GM21367 (cell line): ENCODE data around the gene RHEB.

Source experiments
- ATAC-seq: cut with Tn5 transposase; IDR thresholded peaks from one replicate; pipeline ENCODE4 v1.9.1; 2021; ENCODE audit not compliant: unreplicated experiment

The RHEB gene

DNA sequence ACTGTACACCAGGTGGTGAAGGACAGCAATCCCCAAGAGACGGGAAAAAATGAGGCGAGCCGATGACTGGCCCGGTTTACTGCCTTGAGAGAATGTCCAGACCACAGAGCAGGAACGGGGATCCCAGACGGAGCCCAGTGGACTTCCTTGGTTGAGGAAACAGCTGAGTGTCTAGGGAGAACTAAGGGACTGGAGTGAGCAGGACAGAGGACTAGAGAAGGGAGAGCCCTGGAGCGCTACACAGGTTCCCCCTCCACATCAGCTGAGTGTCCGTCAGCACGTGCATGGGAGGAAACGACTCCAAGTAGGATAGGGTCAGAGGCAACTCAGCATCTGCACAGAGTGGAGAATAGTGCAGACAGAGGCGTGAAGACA is 102.8 kb downstream of the RHEB start:
- ATAC-seq, result no peak

DNA sequence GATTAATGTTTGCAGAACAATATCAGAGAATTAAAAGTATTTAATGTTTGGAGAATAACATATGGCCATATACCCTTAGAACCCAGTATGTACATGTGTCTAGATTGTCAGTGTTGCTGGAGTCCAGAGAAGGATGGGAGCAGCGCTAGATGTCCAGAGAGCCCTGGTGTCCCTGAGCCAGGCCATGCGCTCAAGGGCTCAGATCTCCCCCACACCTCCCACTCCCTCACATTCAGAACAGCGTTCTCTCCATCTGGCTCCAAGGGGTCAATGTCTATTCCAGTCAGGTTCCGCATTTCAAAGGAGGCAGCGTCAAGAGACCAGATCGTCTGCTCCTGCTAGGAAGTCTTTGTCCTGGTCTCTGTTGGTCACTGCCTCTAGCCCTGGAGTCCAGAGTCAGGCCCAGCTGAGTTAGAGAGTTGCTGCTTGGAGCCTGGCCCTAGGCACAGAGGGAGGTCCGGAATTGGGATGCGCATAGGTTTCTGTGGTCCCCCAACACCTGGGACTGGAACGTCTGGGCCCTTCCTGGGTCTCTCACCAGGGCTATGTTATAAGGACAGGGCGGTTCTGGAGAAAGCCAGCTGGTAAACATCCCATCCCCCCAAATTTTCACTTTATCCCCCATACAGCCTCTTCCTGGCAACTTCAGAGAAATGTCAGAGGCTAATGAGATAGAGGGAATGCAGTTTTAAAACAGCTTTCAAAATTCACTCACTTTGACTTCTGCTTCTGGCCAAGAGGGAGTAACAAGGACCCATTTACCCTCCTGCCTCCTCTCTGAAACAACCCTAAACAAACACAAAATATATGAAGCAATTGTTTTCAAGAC is 103.4 kb downstream of the RHEB start:
- ATAC-seq, result no peak
